Thyroid gland (tissue), 4 donors: ENCODE measurements around the gene PNLIPRP2. TPM values are rescaled to one million over a fixed set of nuclear protein-coding genes. Genes with fewer than 3 reads are reported as not detected.

Experiments used
- DNase-seq, 2 donors: peaks; one replicate each; pipeline ENCODE4 v3.0.0-alpha.2; 2019
- H3K27ac ChIP-seq, 3 donors: fragments of 200-600 bp; sonication (generic); 1 replicate in 2 of 3; 2 replicates in 1 of 3; pipeline ENCODE4 v1.5.1; 2016 to 2019; ENCODE audit warnings: mild to moderate bottlenecking in 1 of 3, moderate library complexity in 1 of 3
- H3K27me3 ChIP-seq: fragments of 200-600 bp; sonication (generic); one replicate; pipeline ENCODE4 v1.5.1; 2019
- H3K36me3 ChIP-seq, 2 donors: fragments of 200-600 bp; sonication (generic); one replicate each; pipeline ENCODE4 v1.5.1; 2016 to 2019
- H3K4me1 ChIP-seq, 2 donors: fragments of 200-600 bp; sonication (generic); one replicate each; pipeline ENCODE4 v1.5.1; 2017 to 2019
- H3K4me3 ChIP-seq, 3 donors: fragments of 200-600 bp; sonication (generic); replicated peaks in 1 of 3; 1 replicate in 2 of 3; 2 replicates in 1 of 3; pipeline ENCODE4 v1.5.1; 2016; ENCODE audit warnings: mild to moderate bottlenecking in 1 of 3
- H3K9me3 ChIP-seq: fragments of 200-600 bp; sonication (generic); one replicate; pipeline ENCODE4 v1.5.1; 2017
- POLR2A ChIP-seq, 2 donors: fragments of 450-650 bp; IDR thresholded peaks; one replicate each; pipeline ENCODE4 v1.6.1; 2017; ENCODE audit warnings: antibody characterized with exemption in 2 of 2, mild to moderate bottlenecking in 2 of 2, moderate library complexity in 1 of 2
- WGBS, 2 donors: methylation state at CpG; one replicate each; pipeline ENCODE4 v1.1.5; 2017; 5-methylcytosine and 5-hydroxymethylcytosine counted together
- intact Hi-C: fragments of 100-400 bp; cut with DNase I; formaldehyde crosslinking; loops from one replicate; pipeline ENCODE4 v1.15.1; 2023
- total RNA-seq, 4 donors: library from RNA; depleted of rRNA; stranded (reverse); fragments of >200 nt; gene quantifications; one replicate each; pipeline ENCODE4 v1.2.3, GENCODE V29; 2016
- TF ChIP-seq, protein P1 (sequence below), 6 experiments: fragments of 200-600 bp in 3 of 6; fragments of 450-650 bp in 3 of 6; sonication (generic) in 3 of 6; IDR thresholded peaks; one replicate each; pipeline ENCODE4 v1.5.1; 2016 to 2019; ENCODE audit warnings: antibody characterized with exemption in 6 of 6, mild to moderate bottlenecking in 2 of 6, inconsistent platforms in 1 of 6, moderate library complexity in 1 of 6

The PNLIPRP2 gene
- not detected for total RNA-seq

DNA sequence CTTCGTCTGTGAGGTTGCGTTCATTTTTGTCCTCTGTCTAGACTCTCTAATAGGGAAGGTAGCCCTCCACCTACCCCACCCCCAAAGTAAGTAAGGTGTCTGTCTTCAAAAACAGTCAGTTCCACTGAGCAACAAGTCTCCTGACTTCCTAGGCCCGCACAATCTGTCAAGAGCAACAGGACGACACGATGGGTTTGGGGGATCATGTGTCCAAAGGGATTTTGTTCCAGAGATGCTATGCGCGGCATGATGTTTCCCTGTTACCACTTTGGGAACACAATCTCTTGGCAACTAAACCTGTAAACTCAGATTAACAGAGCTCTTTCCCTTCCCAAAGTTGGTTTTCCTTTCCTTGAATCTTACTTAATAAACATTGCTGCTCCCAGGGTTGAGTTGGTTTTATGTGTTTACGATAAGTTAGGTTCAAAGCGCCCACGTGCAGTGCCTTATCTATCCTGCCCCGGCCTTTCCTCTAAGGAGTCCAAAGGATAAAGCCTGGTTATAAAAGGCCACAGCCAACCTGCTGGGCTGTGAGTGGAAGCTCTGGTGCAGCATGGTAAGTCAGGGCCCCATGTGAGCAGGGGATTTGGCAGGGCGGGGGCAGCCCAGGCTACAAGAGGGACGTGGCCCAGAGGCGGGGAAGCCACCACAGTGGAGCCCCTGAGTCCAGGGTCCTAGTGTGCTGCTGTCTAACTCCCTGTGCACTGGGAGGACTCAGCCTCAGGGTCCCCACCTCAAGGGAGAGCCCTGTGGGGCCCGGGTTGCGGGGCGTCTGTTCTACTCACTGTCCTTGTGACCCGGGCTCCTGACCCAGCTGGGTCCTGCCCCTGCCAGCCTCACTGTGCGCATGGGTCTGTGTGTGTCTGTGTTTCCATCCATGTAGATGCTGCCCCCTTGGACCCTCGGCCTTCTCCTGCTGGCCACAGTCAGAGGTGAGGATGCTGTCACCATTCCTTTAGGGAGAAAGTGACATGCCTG, at the start of gene PNLIPRP2:
Gene PNLIPRP2, plus strand, starts transcription at position 531 of the 978 bp plus-strand sequence.
- intact Hi-C loops = no loop called here

DNA sequence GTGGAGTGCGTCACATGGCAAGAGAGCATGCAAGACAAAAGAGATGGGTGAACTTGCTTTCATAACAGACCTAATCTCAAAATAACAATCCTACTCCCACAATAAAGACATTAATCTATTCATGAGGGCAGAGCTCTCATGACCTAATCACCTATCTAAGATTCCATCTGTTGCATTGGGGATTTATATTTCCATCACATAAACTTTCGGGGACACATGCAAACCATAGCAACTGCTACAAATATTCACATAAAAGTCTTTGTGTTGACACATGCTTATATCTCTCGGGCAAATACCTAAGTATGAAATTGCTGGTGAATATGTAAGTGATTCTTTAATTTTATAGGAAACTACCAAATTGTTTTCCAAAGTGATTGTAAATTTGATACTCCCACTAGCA, 46.0 kb upstream of the PNLIPRP2 start:
- intact Hi-C loops = no loop called here
- Histone ChIP-seq H3K36me3 (no peaks in the 10 kb centered on the region), H3K9me3 (no peaks in the 10 kb centered on the region), H3K4me3 (no peak overlapping the region), H3K27me3 (no peaks in the 10 kb centered on the region), H3K4me1 (no peaks in the 10 kb centered on the region), H3K27ac (no peak overlapping the region)
- no peak for DNase-seq
- WGBS, 2 donors = 84 to 88% methylated on average over 3 of the region's 3 CpGs
- TF ChIP-seq POLR2A (IDR thresholded peaks at IDR 0.05) = no peak
- TF ChIP-seq, protein P1, sequence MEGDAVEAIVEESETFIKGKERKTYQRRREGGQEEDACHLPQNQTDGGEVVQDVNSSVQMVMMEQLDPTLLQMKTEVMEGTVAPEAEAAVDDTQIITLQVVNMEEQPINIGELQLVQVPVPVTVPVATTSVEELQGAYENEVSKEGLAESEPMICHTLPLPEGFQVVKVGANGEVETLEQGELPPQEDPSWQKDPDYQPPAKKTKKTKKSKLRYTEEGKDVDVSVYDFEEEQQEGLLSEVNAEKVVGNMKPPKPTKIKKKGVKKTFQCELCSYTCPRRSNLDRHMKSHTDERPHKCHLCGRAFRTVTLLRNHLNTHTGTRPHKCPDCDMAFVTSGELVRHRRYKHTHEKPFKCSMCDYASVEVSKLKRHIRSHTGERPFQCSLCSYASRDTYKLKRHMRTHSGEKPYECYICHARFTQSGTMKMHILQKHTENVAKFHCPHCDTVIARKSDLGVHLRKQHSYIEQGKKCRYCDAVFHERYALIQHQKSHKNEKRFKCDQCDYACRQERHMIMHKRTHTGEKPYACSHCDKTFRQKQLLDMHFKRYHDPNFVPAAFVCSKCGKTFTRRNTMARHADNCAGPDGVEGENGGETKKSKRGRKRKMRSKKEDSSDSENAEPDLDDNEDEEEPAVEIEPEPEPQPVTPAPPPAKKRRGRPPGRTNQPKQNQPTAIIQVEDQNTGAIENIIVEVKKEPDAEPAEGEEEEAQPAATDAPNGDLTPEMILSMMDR (IDR thresholded peaks at IDR 0.05) = no peak

More for the DNA sequence above, at the start of gene PNLIPRP2:
- Histone ChIP-seq H3K9me3 (no peaks in the 10 kb centered on the region), H3K4me3 (no peak within 1 kb of the TSS), H3K27ac (no peak within 1 kb of the TSS), H3K4me1 (no peaks in the 10 kb centered on the region), H3K27me3 (no peaks in the 10 kb centered on the region), H3K36me3 (no peaks in the 10 kb centered on the region)
- WGBS, 2 donors = 84 to 88% methylated on average over 16 to 19 of the region's 20 CpGs
- TF ChIP-seq POLR2A (IDR thresholded peaks at IDR 0.05) = no peak
- TF ChIP-seq, protein P1 (IDR thresholded peaks at IDR 0.05) = no peak
- DNase-seq = no peak

DNA sequence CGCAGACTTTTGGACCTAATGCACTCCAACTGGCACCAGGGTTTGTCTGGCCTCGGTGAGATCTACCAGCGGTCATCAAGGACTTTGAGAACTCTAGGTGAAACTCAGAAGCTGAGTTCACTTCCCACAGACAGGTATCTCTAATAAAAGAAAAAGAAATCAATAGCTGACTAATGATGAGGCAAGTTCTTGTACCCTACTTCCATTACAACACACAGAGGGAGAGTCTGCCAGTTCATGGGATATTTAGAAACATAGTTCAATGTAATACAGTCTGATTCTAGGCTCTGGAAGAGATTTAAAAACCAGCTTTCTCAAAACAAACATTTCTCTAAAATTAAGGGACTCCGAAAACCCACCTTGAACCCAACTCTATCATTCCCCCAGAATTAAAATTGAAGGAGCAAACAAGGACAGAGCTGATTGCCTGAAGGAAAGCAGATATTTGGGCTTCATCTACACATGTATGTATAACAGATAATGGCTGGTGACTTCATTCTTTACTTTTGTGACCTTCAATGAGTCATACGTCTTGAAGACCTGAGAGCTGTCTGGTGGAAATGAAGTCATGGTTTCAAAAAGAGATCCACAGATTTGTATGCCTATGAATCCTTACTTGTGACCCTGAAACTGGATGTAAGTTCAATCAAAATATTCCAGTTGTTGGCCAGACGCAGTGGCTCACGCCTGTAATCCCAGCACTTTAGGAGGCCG, 32.7 kb upstream of the PNLIPRP2 start:
- no peak overlapping the region for H3K27ac ChIP-seq
- H3K9me3 ChIP-seq = no peaks in the 10 kb centered on the region
- intact Hi-C loops = no loop called here
- DNase-seq = no peak
- no peaks in the 10 kb centered on the region for H3K4me1 ChIP-seq
- no peaks in the 10 kb centered on the region for H3K36me3 ChIP-seq
- TF ChIP-seq, protein P1 (IDR thresholded peaks at IDR 0.05) = no peak
- TF ChIP-seq POLR2A (IDR thresholded peaks at IDR 0.05) = no peak
- WGBS, 2 donors = 87 to 91% methylated on average over 8 of the region's 8 CpGs
- no peak overlapping the region for H3K4me3 ChIP-seq
- no peaks in the 10 kb centered on the region for H3K27me3 ChIP-seq

DNA sequence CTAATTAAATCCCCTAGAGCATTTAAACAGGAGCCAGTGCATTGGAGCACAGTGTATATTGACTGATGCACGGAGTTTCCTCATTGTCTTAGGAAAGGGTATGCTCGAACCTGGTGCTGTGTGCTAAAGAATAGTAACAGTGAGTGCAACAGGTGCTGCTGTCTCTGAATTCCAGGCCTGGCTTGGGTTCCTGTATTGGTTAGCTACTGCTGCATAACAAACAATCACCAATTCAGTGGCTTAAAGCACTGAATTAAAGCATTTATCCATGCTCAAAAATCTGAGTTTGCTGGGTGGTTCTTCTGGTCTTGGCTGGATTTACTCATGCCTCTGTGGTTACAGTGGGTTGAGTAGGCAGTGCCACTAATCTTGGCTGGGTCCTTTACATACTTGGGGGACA, 31.8 kb upstream of the PNLIPRP2 start:
- Histone ChIP-seq H3K36me3 (no peaks in the 10 kb centered on the region), H3K4me3 (no peak overlapping the region), H3K27ac (no peak overlapping the region), H3K9me3 (no peaks in the 10 kb centered on the region), H3K4me1 (no peaks in the 10 kb centered on the region), H3K27me3 (no peaks in the 10 kb centered on the region)
- TF ChIP-seq POLR2A (IDR thresholded peaks at IDR 0.05) = no peak
- TF ChIP-seq, protein P1 (IDR thresholded peaks at IDR 0.05) = no peak
- no peak for DNase-seq
- intact Hi-C loops = no loop called here
- 91 to 93% methylated on average over 2 of the region's 2 CpGs for WGBS, 2 donors

DNA sequence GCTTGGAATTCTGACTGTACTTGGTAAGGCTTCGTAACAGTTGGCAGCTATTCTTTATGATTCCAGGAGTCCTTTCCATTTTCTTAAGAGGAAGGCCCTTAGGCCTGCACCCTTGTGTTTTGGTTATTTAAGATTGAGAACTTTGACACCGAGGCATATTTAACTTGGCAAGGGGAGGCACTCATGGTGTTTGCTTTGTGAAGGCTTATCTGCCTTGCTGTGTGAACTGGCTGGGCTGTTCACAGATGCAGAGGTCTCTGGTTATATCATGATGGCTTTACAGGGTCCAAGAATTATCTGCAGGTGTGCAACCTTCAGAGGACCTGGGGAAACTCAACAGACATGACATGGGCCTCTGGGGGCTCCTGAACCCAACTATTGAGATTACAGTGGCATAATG, 30.8 kb upstream of the PNLIPRP2 start:
- Histone ChIP-seq H3K27me3 (no peaks in the 10 kb centered on the region), H3K36me3 (no peaks in the 10 kb centered on the region), H3K4me1 (no peaks in the 10 kb centered on the region), H3K9me3 (no peaks in the 10 kb centered on the region), H3K27ac (no peak overlapping the region), H3K4me3 (no peak overlapping the region)
- intact Hi-C loops = no loop called here
- TF ChIP-seq, protein P1 (IDR thresholded peaks at IDR 0.05) = no peak
- no peak for TF ChIP-seq POLR2A (IDR thresholded peaks at IDR 0.05)
- DNase-seq = no peak
- 50 to 52% methylated on average over 2 of the region's 2 CpGs for WGBS, 2 donors
